GM12878 (cell line): ENCODE results near the gene LDLRAD4. TPM values are rescaled to one million over a fixed set of nuclear protein-coding genes. Genes with fewer than 3 reads are reported as not detected.

Source experiments
- ATAC-seq: fragments of 200-7000 bp; cut with Tn5 transposase; 3 replicates; pipeline ENCODE4 v1.9.1; 2020; ENCODE audit warnings: mild to moderate bottlenecking, moderate library complexity
- BruUV-seq: library from RNA; stranded (reverse); fragments of 400-500 nt; replicated peaks from 2 replicates; lab custom pipeline; 2021; lab: Mats Ljungman, UMichigan
- CTCF ChIA-PET: fragments of 300-600 bp; sonication (Branson Sonifier 250); formaldehyde crosslinking; extraction: SDS; loops from one replicate; lab custom pipeline; 2021; ENCODE audit warnings: inconsistent platforms; lab: Yijun Ruan, JAX
- POLR2A ChIA-PET: fragments of 350-600 bp; formaldehyde crosslinking; extraction: SDS; loops from one replicate; lab custom pipeline; 2021; ENCODE audit warnings: inconsistent platforms; lab: Charles Lee
- RAD21 ChIA-PET: fragments of 300-600 bp; sonication (Branson Sonifier 250); formaldehyde crosslinking; loops from one replicate; lab custom pipeline; 2023; ENCODE audit warnings: antibody characterized with exemption; ENCODE audit not compliant: unreplicated experiment; lab: Charles Lee
- SMC1A ChIA-PET: fragments of 300-600 bp; sonication (Branson Sonifier 250); formaldehyde crosslinking; loops from one replicate; lab custom pipeline; 2023; ENCODE audit not compliant: unreplicated experiment, uncharacterized antibody; lab: Charles Lee
- DNase-seq: peaks from one replicate; pipeline ENCODE4 v3.0.0-alpha.2; 2011; ENCODE audit warnings: low read depth, low spot score
- FAIRE-seq: peaks from 3 replicates; lab custom pipeline; 2011; peaks lifted over from hg19 to GRCh38; lab: Jason Lieb, UNC
- H2AFZ ChIP-seq: 2 replicates; pipeline ENCODE4 v1.6.0; 2011; ENCODE audit warnings: low read depth, low read length, control low read depth; ENCODE audit not compliant: control insufficient read depth
- H3K27ac ChIP-seq: 2 replicates; pipeline ENCODE4 v1.5.1; 2011; ENCODE audit warnings: control low read depth; ENCODE audit not compliant: control insufficient read depth, insufficient read depth
- H3K27me3 ChIP-seq, 2 experiments: replicated peaks in 1 of 2; 2 replicates each; pipeline versions ENCODE4 v1.6.0 to v1.6.1; 2011; ENCODE audit warnings: low read length in 1 of 2; ENCODE audit not compliant: control insufficient read depth in 2 of 2, insufficient read depth in 2 of 2
- H3K36me3 ChIP-seq, 2 experiments: 2 replicates each; pipeline ENCODE4 v1.5.1; 2011; ENCODE audit warnings: low read length in 1 of 2; ENCODE audit not compliant: control insufficient read depth in 2 of 2, insufficient read depth in 2 of 2
- H3K4me1 ChIP-seq: 2 replicates; pipeline ENCODE4 v1.6.1; 2011; ENCODE audit warnings: mild to moderate bottlenecking, low read length, moderate library complexity, mixed read lengths; ENCODE audit not compliant: control insufficient read depth, insufficient read depth
- H3K4me2 ChIP-seq: 2 replicates; pipeline ENCODE4 v1.6.0; 2011; ENCODE audit warnings: control low read depth; ENCODE audit not compliant: control insufficient read depth, insufficient read depth
- H3K4me3 ChIP-seq: fragments of 200-600 bp; sonication (generic); 2 replicates; pipeline ENCODE4 v1.5.1; 2016
- H3K79me2 ChIP-seq: 2 replicates; pipeline ENCODE4 v1.6.0; 2011; ENCODE audit warnings: low read length; ENCODE audit not compliant: control insufficient read depth, insufficient read depth
- H3K9ac ChIP-seq: 2 replicates; pipeline ENCODE4 v1.8.0; 2011; ENCODE audit warnings: low read length, control low read depth, mixed read lengths; ENCODE audit not compliant: control insufficient read depth, insufficient read depth
- H3K9me3 ChIP-seq: replicated peaks from 3 replicates; pipeline ENCODE4 v1.5.1; 2011; ENCODE audit warnings: mild to moderate bottlenecking, low read length; ENCODE audit not compliant: control insufficient read depth, insufficient read depth
- H4K20me1 ChIP-seq: 2 replicates; pipeline ENCODE4 v1.6.0; 2011; ENCODE audit not compliant: control insufficient read depth, insufficient read depth
- FOXK2 ChIP-seq: fragments of 450-650 bp; IDR thresholded peaks from 2 replicates; pipeline ENCODE4 v1.6.1; 2017; ENCODE audit warnings: mild to moderate bottlenecking, moderate library complexity
- HDAC6 ChIP-seq: fragments of 200-600 bp; sonication (generic); IDR thresholded peaks from one replicate; pipeline ENCODE4 v1.8.0; 2017; ENCODE audit warnings: antibody characterized with exemption; ENCODE audit not compliant: unreplicated experiment
- IKZF2 ChIP-seq, 2 experiments: fragments of 450-650 bp; IDR thresholded peaks; 2 replicates each; pipeline ENCODE4 v1.6.1; 2017; ENCODE audit warnings: mild to moderate bottlenecking in 2 of 2, moderate library complexity in 2 of 2
- NFXL1 ChIP-seq: fragments of 450-650 bp; IDR thresholded peaks from 2 replicates; pipeline ENCODE4 v1.6.1; 2017; ENCODE audit warnings: antibody characterized with exemption, mild to moderate bottlenecking, borderline replicate concordance
- NFYB ChIP-seq: IDR thresholded peaks from 2 replicates; pipeline ENCODE4 v1.6.1; 2011; ENCODE audit warnings: low read depth, mild to moderate bottlenecking, low read length, improper control_type of control experiment, moderate library complexity; ENCODE audit not compliant: insufficient read depth
- WGBS: methylation state at CpG from one replicate; pipeline ENCODE4 v1.1.6; 2016; ENCODE audit warnings: low lambda C conversion rate; ENCODE audit not compliant: insufficient replicate concordance, insufficient coverage; ENCODE audit errors: missing lambda C conversion rate; 5-methylcytosine and 5-hydroxymethylcytosine counted together
- in situ Hi-C: fragments of 300-500 bp; cut with MboI; formaldehyde crosslinking; loops from 9 replicates; pipeline ENCODE4 v1.14.3; 2018; ENCODE audit warnings: mixed read lengths
- intact Hi-C: fragments of 100-400 bp; cut with micrococcal nuclease; formaldehyde crosslinking; loops from one replicate; pipeline ENCODE4 v1.14.2; 2022; ENCODE audit not compliant: unreplicated experiment
- polyA plus RNA-seq, 11 experiments: library from polyadenylated mRNA; depleted of rRNA in 4 of 11; unstranded in 6 of 11; stranded (reverse) in 5 of 11; fragments of >200 nt; fragmentation: Nextera tagmentation in 4 of 11; fragmentation: Illumina TruSeq in 1 of 11; extraction: Ambion mirVana in 4 of 11; extraction: Trizol in 1 of 11; gene quantifications; 1 replicate in 1 of 11; 2 replicates in 10 of 11; pipeline versions ENCODE4 v1.2.1 to v1.2.3, GENCODE V29; 2011 to 2016; ENCODE audit warnings: inconsistent platforms in 2 of 11, missing spikeins in 2 of 11, low read depth in 1 of 11
- total RNA-seq, 4 experiments: library from RNA; depleted of rRNA in 3 of 4; stranded (reverse); fragments of >200 nt in 3 of 4; fragmentation: Illumina TruSeq in 1 of 4; extraction: Trizol in 1 of 4; gene quantifications; 2 replicates each; pipeline versions ENCODE4 v1.2.1 to v1.2.3, GENCODE V29; 2013 to 2021
- TF ChIP-seq, protein P1 (sequence below): IDR thresholded peaks from 2 replicates; pipeline ENCODE4 v1.6.1; 2012; ENCODE audit warnings: low read depth, low read length, improper control_type of control experiment
- TF ChIP-seq, protein P2 (sequence below): fragments of 450-650 bp; IDR thresholded peaks from 2 replicates; pipeline ENCODE4 v1.6.1; 2017; ENCODE audit warnings: borderline replicate concordance
- TF ChIP-seq, protein P3 (sequence below): fragments of 150-350 bp; IDR thresholded peaks from 2 replicates; pipeline ENCODE4 v1.6.1; 2016; ENCODE audit warnings: low read depth, low read length

Gene LDLRAD4
- total and polyA plus RNA-seq, 10 of the 15 experiments (the other 5 are each of a cell fraction or from before 2014, with no cell fraction given) = 2.7 to 16.8 (median 11.2) TPM

DNA sequence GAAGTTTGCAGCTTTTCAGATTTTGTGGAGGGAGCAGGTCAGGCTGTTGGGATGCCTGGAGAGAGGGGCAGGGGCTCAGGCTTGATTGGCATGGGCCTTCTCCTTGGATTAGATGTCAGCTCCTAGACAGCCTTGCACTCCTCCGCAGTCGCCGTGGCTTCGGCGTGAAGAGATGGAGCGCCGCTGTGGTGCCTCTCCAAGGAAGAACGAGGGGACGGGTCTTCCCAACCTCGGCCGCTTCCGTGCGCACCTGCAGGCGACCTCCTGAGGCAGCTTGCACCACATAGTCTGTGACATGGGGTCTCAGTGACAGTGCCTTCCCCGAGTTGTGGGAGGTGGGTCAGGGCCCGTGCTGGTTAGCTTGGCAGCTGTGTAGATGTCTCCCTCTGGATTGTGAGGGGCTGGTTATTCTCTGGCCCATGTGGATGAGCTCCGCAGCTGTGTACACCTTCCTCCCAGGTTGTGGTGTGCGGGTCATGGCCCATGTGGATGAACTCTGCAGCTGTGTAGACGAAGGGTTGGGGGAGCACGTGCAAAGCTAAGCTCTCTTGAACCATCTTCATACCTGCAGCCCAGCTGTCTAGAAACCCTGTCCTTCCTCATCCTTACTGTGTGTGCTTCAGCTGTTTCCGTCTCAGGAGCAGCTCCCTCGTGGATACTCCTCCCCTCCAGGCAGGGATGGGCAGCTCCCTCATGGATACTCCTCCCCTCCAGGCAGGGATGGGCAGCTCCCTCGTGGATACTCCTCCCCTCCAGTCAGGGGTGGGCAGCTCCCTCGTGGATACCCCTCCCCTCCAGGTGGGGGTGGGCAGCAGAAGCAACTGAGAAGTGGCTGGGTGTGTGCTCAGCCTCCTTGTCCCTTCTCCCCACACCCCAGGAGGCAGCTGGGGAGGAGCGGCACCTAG lies 170.3 kb downstream of the LDLRAD4 start:
- ATAC-seq (no peak), DNase-seq (no peak), FAIRE-seq (no peak)
- Histone ChIP-seq H2AFZ (no peak overlapping the region), H4K20me1 (no peaks in the 10 kb centered on the region), H3K4me3 (no peak overlapping the region), H3K4me1 (no peaks in the 10 kb centered on the region), H3K9me3 (no peaks in the 10 kb centered on the region), H3K27ac (no peak overlapping the region), H3K4me2 (no peak overlapping the region), H3K79me2 (no peaks in the 10 kb centered on the region), H3K36me3 (no peaks in the 10 kb centered on the region), H3K27me3 (peaks cover 0 to 2% of the 10 kb centered on the region in 2 experiments; a peak in 1 of 4 replicates), H3K9ac (no peak overlapping the region)
- ChIA-PET POLR2A (no interaction called here), CTCF (no interaction called here), RAD21 (no interaction called here), SMC1A (no interaction called here)
- TF ChIP-seq HDAC6 = no peak
- no peak for TF ChIP-seq NFXL1
- TF ChIP-seq FOXK2 = no peak
- TF ChIP-seq IKZF2 (IDR thresholded peaks at IDR 0.05) = no peak
- no peak for TF ChIP-seq NFYB
- TF ChIP-seq, protein P1, sequence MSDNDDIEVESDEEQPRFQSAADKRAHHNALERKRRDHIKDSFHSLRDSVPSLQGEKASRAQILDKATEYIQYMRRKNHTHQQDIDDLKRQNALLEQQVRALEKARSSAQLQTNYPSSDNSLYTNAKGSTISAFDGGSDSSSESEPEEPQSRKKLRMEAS = no peak
- TF ChIP-seq, protein P2, sequence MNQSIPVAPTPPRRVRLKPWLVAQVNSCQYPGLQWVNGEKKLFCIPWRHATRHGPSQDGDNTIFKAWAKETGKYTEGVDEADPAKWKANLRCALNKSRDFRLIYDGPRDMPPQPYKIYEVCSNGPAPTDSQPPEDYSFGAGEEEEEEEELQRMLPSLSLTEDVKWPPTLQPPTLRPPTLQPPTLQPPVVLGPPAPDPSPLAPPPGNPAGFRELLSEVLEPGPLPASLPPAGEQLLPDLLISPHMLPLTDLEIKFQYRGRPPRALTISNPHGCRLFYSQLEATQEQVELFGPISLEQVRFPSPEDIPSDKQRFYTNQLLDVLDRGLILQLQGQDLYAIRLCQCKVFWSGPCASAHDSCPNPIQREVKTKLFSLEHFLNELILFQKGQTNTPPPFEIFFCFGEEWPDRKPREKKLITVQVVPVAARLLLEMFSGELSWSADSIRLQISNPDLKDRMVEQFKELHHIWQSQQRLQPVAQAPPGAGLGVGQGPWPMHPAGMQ = no peak
- TF ChIP-seq, protein P3, sequence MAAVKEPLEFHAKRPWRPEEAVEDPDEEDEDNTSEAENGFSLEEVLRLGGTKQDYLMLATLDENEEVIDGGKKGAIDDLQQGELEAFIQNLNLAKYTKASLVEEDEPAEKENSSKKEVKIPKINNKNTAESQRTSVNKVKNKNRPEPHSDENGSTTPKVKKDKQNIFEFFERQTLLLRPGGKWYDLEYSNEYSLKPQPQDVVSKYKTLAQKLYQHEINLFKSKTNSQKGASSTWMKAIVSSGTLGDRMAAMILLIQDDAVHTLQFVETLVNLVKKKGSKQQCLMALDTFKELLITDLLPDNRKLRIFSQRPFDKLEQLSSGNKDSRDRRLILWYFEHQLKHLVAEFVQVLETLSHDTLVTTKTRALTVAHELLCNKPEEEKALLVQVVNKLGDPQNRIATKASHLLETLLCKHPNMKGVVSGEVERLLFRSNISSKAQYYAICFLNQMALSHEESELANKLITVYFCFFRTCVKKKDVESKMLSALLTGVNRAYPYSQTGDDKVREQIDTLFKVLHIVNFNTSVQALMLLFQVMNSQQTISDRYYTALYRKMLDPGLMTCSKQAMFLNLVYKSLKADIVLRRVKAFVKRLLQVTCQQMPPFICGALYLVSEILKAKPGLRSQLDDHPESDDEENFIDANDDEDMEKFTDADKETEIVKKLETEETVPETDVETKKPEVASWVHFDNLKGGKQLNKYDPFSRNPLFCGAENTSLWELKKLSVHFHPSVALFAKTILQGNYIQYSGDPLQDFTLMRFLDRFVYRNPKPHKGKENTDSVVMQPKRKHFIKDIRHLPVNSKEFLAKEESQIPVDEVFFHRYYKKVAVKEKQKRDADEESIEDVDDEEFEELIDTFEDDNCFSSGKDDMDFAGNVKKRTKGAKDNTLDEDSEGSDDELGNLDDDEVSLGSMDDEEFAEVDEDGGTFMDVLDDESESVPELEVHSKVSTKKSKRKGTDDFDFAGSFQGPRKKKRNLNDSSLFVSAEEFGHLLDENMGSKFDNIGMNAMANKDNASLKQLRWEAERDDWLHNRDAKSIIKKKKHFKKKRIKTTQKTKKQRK = no peak
- intact Hi-C loops = loop anchor here (10.0 kb wide), 1 partner anchor 64 kb away; no protein-coding TSS in a partner anchor
- in situ Hi-C loops = no loop called here
- no TSS peak for BruUV-seq
- 52% methylated on average over 25 of the region's 25 CpGs for WGBS
